Central memory CD4-positive, alpha-beta T cell (primary cell): Measurements from ENCODE around the gene RAB31.

Experiments used
- DNase-seq: peaks from one replicate; pipeline ENCODE4 v3.0.0; 2022

The RAB31 gene

GRCh38 chr18:9738266-9738969, 30.3 kb downstream of the RAB31 start:
- DNase-seq, result no peak

GRCh38 chr18:9739516-9739915, 31.4 kb downstream of the RAB31 start:
- no peak for DNase-seq

- no peak for DNase-seq
Observed at GRCh38 chr18:9740071-9740470, 32.0 kb downstream of the RAB31 start.

GRCh38 chr18:9741406-9741792, 33.3 kb downstream of the RAB31 start:
- DNase-seq, result no peak

GRCh38 chr18:9741793-9742523, 33.9 kb downstream of the RAB31 start:
- no peak for DNase-seq

GRCh38 chr18:9742524-9743131, 34.5 kb downstream of the RAB31 start:
- DNase-seq, result no peak

- DNase-seq, result no peak
Observed at GRCh38 chr18:9743200-9744016, 35.3 kb downstream of the RAB31 start.

- no peak for DNase-seq
Observed at GRCh38 chr18:9746958-9747357, 38.9 kb downstream of the RAB31 start.

GRCh38 chr18:9749611-9750010, 41.5 kb downstream of the RAB31 start:
- DNase-seq, result no peak

- DNase-seq, result no peak
Observed at GRCh38 chr18:9750112-9750511, 42.0 kb downstream of the RAB31 start.

- no peak for DNase-seq
Observed at GRCh38 chr18:9750606-9751304, 42.7 kb downstream of the RAB31 start.

- DNase-seq, result no peak
Observed at GRCh38 chr18:9751371-9752031, 43.4 kb downstream of the RAB31 start.

GRCh38 chr18:9753846-9754245, 45.7 kb downstream of the RAB31 start:
- no peak for DNase-seq

- no peak for DNase-seq
Observed at GRCh38 chr18:9755110-9755509, 47.0 kb downstream of the RAB31 start.

- DNase-seq, result no peak
Observed at GRCh38 chr18:9755615-9756014, 47.5 kb downstream of the RAB31 start.

- DNase-seq, result no peak
Observed at GRCh38 chr18:9756271-9756932, 48.3 kb downstream of the RAB31 start.

- DNase-seq, result no peak
Observed at GRCh38 chr18:9756933-9757470, 48.9 kb downstream of the RAB31 start.

- DNase-seq, result no peak
Observed at GRCh38 chr18:9757827-9758621, 49.9 kb downstream of the RAB31 start.

GRCh38 chr18:9758624-9759075, 50.5 kb downstream of the RAB31 start:
- no peak for DNase-seq

- DNase-seq, result no peak
Observed at GRCh38 chr18:9760641-9761040, 52.5 kb downstream of the RAB31 start.
